Activated naive CD4-positive, alpha-beta T cell treated with anti-CD3 and anti-CD28 coated beads, Interleukin-2, amount 50 U/mL, for 16 hours (primary cell): ENCODE measurements around the gene CACNA1B.

Experiments used
- DNase-seq: peaks from one replicate; pipeline ENCODE4 v3.0.0-alpha.2; 2020

Gene CACNA1B

GRCh38 chr9:138020120-138020794 lies 142.7 kb downstream of the CACNA1B start:
- DNase-seq, result no peak

- no peak for DNase-seq
Observed at GRCh38 chr9:138020795-138021182, 143.2 kb downstream of the CACNA1B start.

GRCh38 chr9:138021251-138022056 lies 143.9 kb downstream of the CACNA1B start:
- no peak for DNase-seq

GRCh38 chr9:138022121-138022741 lies 144.6 kb downstream of the CACNA1B start:
- no peak for DNase-seq

- no peak for DNase-seq
Observed at GRCh38 chr9:138022756-138023393, 145.3 kb downstream of the CACNA1B start.

GRCh38 chr9:138023394-138024124 lies 146.0 kb downstream of the CACNA1B start:
- no peak for DNase-seq

- DNase-seq, result no peak
Observed at GRCh38 chr9:138024131-138024530, 146.5 kb downstream of the CACNA1B start.

GRCh38 chr9:138024831-138025291 lies 147.3 kb downstream of the CACNA1B start:
- DNase-seq, result no peak

- no peak for DNase-seq
Observed at GRCh38 chr9:138025417-138025816, 147.8 kb downstream of the CACNA1B start.

- DNase-seq, result no peak
Observed at GRCh38 chr9:138025908-138026307, 148.3 kb downstream of the CACNA1B start.

- DNase-seq, result no peak
Observed at GRCh38 chr9:138028596-138028995, 151.0 kb downstream of the CACNA1B start.

- no peak for DNase-seq
Observed at GRCh38 chr9:138031186-138031585, 153.6 kb downstream of the CACNA1B start.

- DNase-seq, result no peak
Observed at GRCh38 chr9:138033950-138034349, 156.4 kb downstream of the CACNA1B start.

- DNase-seq, result no peak
Observed at GRCh38 chr9:138037140-138037539, 159.6 kb downstream of the CACNA1B start.

GRCh38 chr9:138038244-138038671 lies 160.7 kb downstream of the CACNA1B start:
- no peak for DNase-seq

GRCh38 chr9:138040446-138041430 lies 163.2 kb downstream of the CACNA1B start:
- no peak for DNase-seq

GRCh38 chr9:138042146-138042545 lies 164.6 kb downstream of the CACNA1B start:
- no peak for DNase-seq

GRCh38 chr9:138042640-138043039 lies 165.1 kb downstream of the CACNA1B start:
- no peak for DNase-seq

GRCh38 chr9:138043061-138043410 lies 165.5 kb downstream of the CACNA1B start:
- DNase-seq, result no peak

- DNase-seq, result no peak
Observed at GRCh38 chr9:138043411-138044345, 166.1 kb downstream of the CACNA1B start.
